Fibroblast of skin of back (primary cell): ENCODE measurements around the gene OTOP3.

Source experiments
- DNase-seq: peaks from one replicate; pipeline ENCODE4 v3.0.0-alpha.2; 2013

OTOP3 gene

DNA sequence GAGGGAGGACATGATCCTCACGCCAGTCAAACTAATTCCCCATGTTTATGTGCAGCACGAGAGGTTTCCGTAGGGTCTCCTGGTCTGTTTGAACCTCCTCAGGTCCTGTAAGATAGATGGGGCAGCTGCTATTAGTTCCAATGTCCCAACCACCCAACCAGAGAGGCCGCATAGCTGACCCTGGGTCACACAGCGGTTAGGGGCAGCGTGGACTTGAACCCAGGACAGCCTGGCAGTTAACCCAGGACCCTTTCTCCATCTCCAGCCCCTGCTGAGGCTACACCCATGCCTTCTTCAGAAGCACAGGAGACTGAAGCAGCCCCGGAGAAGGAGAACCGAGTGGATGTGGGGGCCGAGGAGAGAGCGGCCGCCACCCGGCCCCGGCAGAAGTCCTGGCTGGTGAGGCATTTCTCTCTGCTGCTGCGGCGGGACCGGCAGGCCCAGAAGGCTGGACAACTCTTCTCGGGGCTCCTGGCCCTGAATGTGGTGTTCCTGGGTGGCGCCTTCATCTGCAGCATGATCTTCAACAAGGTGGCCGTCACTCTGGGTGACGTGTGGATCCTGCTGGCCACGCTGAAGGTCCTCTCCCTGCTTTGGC is 5.5 kb downstream of the OTOP3 start:
- no peak for DNase-seq

DNA sequence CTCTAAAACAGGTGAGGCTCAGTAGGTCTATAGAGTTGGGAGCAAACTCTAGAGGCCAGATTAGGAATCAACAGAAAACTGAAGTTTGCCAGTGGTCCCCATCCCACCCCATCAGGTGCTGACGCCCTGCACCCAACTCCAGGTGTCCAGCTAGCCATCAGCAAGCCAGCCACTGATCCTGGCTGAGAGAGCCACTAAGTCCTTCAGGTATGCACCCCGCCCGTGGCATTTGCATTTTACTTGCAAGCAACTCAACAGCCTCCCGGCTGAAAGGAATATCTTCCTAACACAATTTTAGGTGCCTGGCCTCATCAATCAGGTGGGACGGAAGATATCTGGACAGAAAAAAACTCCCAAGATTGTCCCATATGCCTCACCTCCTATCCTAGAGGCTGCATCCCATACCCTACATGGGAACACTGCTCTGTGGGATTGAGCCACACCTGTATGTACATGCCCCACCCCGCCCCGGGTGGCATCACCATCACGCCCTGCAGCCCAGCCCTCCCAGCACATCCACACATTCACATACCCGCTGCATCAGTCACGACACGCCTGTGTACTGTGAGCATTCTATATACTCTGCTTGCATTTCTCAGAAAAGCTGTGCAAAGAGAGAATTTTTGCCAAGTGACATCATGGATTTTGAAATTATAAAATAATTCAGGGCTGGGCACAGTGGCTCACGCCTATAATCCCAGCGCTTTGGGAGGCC is 8.3 kb downstream of the OTOP3 start:
- DNase-seq = no peak

- no peak for DNase-seq
Observed at GRCh38 chr17:74945543-74945942, 9.8 kb downstream of the OTOP3 start.

DNA sequence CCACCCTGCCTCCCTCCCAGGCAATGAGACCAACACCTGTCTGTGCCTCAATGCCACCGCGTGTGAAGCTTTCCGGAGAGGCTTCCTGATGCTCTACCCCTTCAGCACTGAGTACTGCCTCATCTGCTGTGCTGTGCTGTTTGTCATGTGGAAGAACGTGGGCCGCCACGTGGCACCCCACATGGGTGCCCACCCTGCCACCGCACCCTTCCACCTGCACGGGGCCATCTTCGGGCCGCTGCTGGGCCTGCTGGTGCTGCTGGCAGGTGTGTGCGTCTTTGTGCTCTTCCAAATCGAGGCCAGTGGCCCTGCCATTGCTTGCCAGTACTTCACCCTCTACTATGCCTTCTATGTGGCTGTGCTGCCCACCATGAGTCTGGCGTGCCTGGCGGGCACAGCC is 10.9 kb downstream of the OTOP3 start:
- DNase-seq = no peak

GRCh38 chr17:74947041-74947754 is 11.5 kb downstream of the OTOP3 start:
- no peak for DNase-seq

DNA sequence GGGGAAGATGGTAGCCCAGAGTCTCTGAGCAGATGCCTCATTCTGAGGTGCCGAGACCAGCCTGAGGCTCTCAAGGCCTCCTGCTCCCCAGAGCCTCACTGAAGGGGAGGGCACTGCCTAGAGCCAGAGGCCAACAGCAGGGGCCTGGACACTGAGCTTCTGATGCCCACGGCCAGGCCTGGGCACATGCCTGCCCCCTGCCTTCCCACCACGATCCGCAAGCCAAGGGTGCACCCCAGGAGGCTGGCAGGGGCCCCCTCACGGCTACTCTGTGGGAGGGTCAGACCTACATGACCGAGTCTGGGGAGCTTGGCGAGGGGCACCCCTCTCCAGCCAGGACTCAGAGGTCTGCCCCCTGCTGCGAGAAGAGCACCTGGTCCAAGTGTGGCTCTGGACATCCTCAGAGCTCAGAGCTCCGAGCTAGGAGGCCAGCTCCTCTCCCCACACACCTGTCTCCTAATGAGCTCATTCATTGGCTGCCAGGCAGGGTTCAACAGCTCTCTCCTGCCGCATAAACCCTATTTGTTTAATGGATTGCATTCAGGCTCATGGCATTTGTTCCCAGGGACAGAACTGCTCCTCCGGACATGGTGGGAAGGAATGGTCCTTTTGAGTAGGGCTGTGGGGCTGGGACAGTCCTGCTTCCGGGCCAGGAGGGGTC is 13.9 kb downstream of the OTOP3 start:
- DNase-seq = no peak

- DNase-seq = no peak
Observed at GRCh38 chr17:74950207-74950606, 14.5 kb downstream of the OTOP3 start.

- DNase-seq = no peak
Observed at GRCh38 chr17:74951065-74951464, 15.4 kb downstream of the OTOP3 start.

GRCh38 chr17:74951680-74952421 is 16.2 kb downstream of the OTOP3 start:
- DNase-seq = no peak

- DNase-seq = no peak
Observed at GRCh38 chr17:74952431-74953133, 16.9 kb downstream of the OTOP3 start.

DNA sequence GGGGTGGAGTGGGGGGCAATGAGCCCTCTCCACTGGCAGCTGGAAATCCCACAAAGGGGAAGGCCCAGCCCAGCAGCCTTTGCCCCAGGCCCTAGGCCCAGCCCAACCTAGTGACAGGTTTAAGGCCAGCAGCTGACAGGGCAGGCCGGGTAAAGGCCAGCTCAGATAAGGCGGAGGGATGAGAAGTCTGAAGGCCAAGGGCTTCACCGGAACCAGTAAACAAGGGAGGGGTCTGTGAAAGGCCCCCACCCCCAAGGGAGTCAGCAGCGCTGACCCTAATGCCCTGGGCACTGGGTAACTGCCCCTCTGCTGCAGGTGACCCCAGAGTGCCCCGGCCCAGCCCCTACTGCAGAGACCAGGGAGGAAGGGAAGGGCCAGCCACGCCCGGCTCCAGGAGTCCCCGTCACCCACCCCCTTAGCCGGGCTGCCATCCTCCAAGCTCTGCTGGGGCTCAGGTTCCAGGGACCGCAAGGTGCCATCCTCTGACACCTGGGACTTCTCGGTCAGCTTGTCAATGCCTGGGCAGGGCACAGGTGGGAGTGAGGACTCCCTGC is 17.5 kb downstream of the OTOP3 start:
- DNase-seq = no peak

- DNase-seq = no peak
Observed at GRCh38 chr17:74954115-74954514, 18.4 kb downstream of the OTOP3 start.

GRCh38 chr17:74954665-74955421 is 19.1 kb downstream of the OTOP3 start:
- DNase-seq = no peak

- no peak for DNase-seq
Observed at GRCh38 chr17:74956093-74956492, 20.4 kb downstream of the OTOP3 start.

GRCh38 chr17:74957935-74958740 is 22.4 kb downstream of the OTOP3 start:
- DNase-seq = peak; percentile 41

GRCh38 chr17:74959826-74960515 is 24.3 kb downstream of the OTOP3 start:
- DNase-seq = peak; percentile 19

GRCh38 chr17:74960570-74961342 is 25.1 kb downstream of the OTOP3 start:
- DNase-seq = peak; percentile 44

DNA sequence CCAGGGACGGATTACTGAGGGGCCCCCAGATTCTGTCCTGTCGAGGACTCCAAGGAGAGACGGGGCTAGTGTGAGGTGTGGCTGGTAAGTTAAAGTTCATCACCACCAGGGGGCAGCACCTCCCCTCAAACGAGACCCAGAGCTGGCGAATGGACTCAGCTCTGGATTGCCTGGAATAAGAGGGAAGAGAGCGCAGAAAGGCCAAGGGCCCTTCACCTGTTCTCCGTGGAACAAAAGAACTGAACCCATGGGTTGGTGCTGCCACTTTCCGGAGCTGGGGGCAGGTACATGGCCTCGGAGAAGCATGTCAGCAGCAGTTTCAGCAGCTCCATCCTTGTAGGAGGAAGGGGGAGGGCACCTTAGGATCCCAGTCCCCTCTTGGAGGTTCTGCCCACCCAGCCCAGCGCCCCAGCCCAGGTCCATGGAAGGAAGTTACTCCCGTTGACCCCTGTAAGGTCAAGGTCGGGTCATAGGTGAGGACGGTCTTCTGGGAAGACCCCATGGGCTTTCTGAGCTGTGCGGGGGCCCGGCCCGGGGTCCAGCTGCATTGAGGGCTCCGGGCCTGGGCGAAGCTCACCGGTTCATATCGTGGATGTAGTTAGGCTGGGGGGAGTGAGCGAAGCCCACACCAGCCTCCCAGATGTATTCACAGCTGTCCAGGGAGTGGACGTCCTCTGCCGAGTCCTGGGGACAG is 26.1 kb downstream of the OTOP3 start:
- peak; percentile 80 for DNase-seq
